CD14-positive monocyte (primary cell): ENCODE data around the gene IGLL1. TPM values are rescaled to one million over a fixed set of nuclear protein-coding genes. Genes with fewer than 3 reads are reported as not detected.

Experiments used
- DNase-seq, 3 donors: peaks; one replicate each; pipeline ENCODE4 v3.0.0-alpha.2; 2011 to 2022
- H2AFZ ChIP-seq: 2 replicates; pipeline ENCODE4 v1.6.0; 2012; ENCODE audit warnings: mild to moderate bottlenecking, low read depth, low read length, inconsistent platforms; ENCODE audit not compliant: insufficient read depth, poor library complexity, severe bottlenecking
- H3K27ac ChIP-seq, 2 donors: 1 replicate in 1 of 2; 2 replicates in 1 of 2; pipeline ENCODE4 v1.5.1; 2012 to 2013; ENCODE audit warnings: low read length in 2 of 2, control low read depth in 1 of 2, inconsistent platforms in 1 of 2, low read depth in 1 of 2, mild to moderate bottlenecking in 1 of 2
- H3K27me3 ChIP-seq, 2 donors: one replicate each; pipeline versions ENCODE4 v1.6.0 to v1.6.1; 2011 to 2013; ENCODE audit warnings: low read length in 2 of 2; ENCODE audit not compliant: control insufficient read depth in 2 of 2, insufficient read depth in 2 of 2
- H3K36me3 ChIP-seq, 2 donors: replicated peaks in 1 of 2; 1 replicate in 1 of 2; 2 replicates in 1 of 2; pipeline versions ENCODE4 v1.5.1 to v1.6.1; 2012 to 2013; ENCODE audit warnings: low read length in 2 of 2, control low read depth in 1 of 2, inconsistent platforms in 1 of 2, mild to moderate bottlenecking in 1 of 2; ENCODE audit not compliant: insufficient read depth in 2 of 2, control insufficient read depth in 1 of 2
- H3K4me1 ChIP-seq, 2 donors: 1 replicate in 1 of 2; 2 replicates in 1 of 2; pipeline versions ENCODE4 v1.5.1 to v1.6.1; 2012 to 2013; ENCODE audit warnings: low read length in 2 of 2, control low read depth in 1 of 2, inconsistent platforms in 1 of 2, mild to moderate bottlenecking in 1 of 2, moderate library complexity in 1 of 2; ENCODE audit not compliant: insufficient read depth in 2 of 2, control insufficient read depth in 1 of 2
- H3K4me2 ChIP-seq: replicated peaks from 2 replicates; pipeline ENCODE3; 2012; ENCODE audit warnings: low read length, moderate library complexity, mild to moderate bottlenecking; ENCODE audit not compliant: poor library complexity, severe bottlenecking; ENCODE audit errors: extremely low read depth
- H3K4me3 ChIP-seq, 3 experiments: fragments of 200-600 bp in 1 of 3; sonication (generic) in 1 of 3; replicated peaks in 1 of 3; 1 replicate in 2 of 3; 2 replicates in 1 of 3; pipeline ENCODE4 v1.5.1; 2011 to 2013; ENCODE audit warnings: low read length in 3 of 3, mild to moderate bottlenecking in 3 of 3, control low read depth in 2 of 3, low read depth in 2 of 3, inconsistent platforms in 1 of 3, moderate library complexity in 1 of 3
- H3K79me2 ChIP-seq: 2 replicates; pipeline ENCODE4 v1.6.0; 2012; ENCODE audit warnings: mild to moderate bottlenecking, control low read depth, inconsistent platforms, low read length, moderate library complexity; ENCODE audit not compliant: insufficient read depth
- H3K9ac ChIP-seq: 2 replicates; pipeline ENCODE4 v1.6.0; 2017; ENCODE audit warnings: low read length, mild to moderate bottlenecking; ENCODE audit not compliant: insufficient read depth, poor library complexity, severe bottlenecking
- H3K9me3 ChIP-seq, 2 donors: replicated peaks in 1 of 2; 1 replicate in 1 of 2; 2 replicates in 1 of 2; pipeline versions ENCODE4 v1.5.1 to v1.6.1; 2012 to 2013; ENCODE audit warnings: low read length in 2 of 2, control low read depth in 1 of 2; ENCODE audit not compliant: control insufficient read depth in 1 of 2, insufficient read depth in 1 of 2
- H4K20me1 ChIP-seq: 2 replicates; pipeline ENCODE4 v1.6.0; 2012; ENCODE audit warnings: mild to moderate bottlenecking, low read length, control low read depth, moderate library complexity; ENCODE audit not compliant: insufficient read depth
- H3K27ac Mint-ChIP-seq, 7 donors: one replicate each; pipeline ENCODE4 v1.8.0; 2020; ENCODE audit warnings: mild to moderate bottlenecking in 7 of 7, mixed read lengths in 7 of 7, moderate library complexity in 6 of 7, inconsistent platforms in 2 of 7
- H3K27me3 Mint-ChIP-seq, 3 donors: one replicate each; pipeline ENCODE4 v1.8.0; 2021 to 2022; ENCODE audit warnings: low read depth in 3 of 3, mild to moderate bottlenecking in 3 of 3, mixed read lengths in 3 of 3, moderate library complexity in 3 of 3, inconsistent platforms in 1 of 3
- H3K36me3 Mint-ChIP-seq, 2 donors: one replicate each; pipeline ENCODE4 v1.8.0; 2020; ENCODE audit warnings: mixed read lengths in 2 of 2, inconsistent platforms in 1 of 2, mild to moderate bottlenecking in 1 of 2
- H3K4me1 Mint-ChIP-seq: one replicate; pipeline ENCODE4 v1.8.0; 2020; ENCODE audit warnings: mild to moderate bottlenecking, mixed read lengths
- H3K4me3 Mint-ChIP-seq, 2 donors: one replicate each; pipeline ENCODE4 v1.8.0; 2020; ENCODE audit warnings: mild to moderate bottlenecking in 2 of 2, mixed read lengths in 2 of 2, moderate library complexity in 1 of 2
- H3K9me3 Mint-ChIP-seq, 7 donors: one replicate each; pipeline ENCODE4 v1.8.0; 2020 to 2022; ENCODE audit warnings: mixed read lengths in 7 of 7, mild to moderate bottlenecking in 6 of 7, moderate library complexity in 6 of 7, inconsistent platforms in 2 of 7
- WGBS: methylation state at CpG from one replicate; pipeline ENCODE4 v1.1.5; 2013; ENCODE audit warnings: missing lambda C conversion rate; ENCODE audit not compliant: insufficient coverage; 5-methylcytosine and 5-hydroxymethylcytosine counted together
- intact Hi-C, 2 donors: fragments of 100-400 bp; cut with micrococcal nuclease; formaldehyde crosslinking; loops; one replicate each; pipeline versions ENCODE4 v1.15.0 to v1.15.1; 2023
- polyA plus RNA-seq, 3 donors: library from polyadenylated mRNA; depleted of rRNA in 1 of 3; unstranded in 2 of 3; stranded (reverse) in 1 of 3; fragments of 300-500 nt in 2 of 3; fragments of >200 nt in 1 of 3; fragmentation: Illumina TruSeq in 2 of 3; gene quantifications; 1 replicate in 2 of 3; 2 replicates in 1 of 3; pipeline ENCODE4 v1.2.3, GENCODE V29; 2012 to 2021
- TF ChIP-seq, protein P1 (sequence below): fragments of 200-600 bp; IDR thresholded peaks from one replicate; pipeline ENCODE4 v1.8.0; 2022; ENCODE audit warnings: antibody characterized with exemption, mild to moderate bottlenecking

The IGLL1 gene
- polyA plus RNA-seq, 3 donors = not detected

DNA sequence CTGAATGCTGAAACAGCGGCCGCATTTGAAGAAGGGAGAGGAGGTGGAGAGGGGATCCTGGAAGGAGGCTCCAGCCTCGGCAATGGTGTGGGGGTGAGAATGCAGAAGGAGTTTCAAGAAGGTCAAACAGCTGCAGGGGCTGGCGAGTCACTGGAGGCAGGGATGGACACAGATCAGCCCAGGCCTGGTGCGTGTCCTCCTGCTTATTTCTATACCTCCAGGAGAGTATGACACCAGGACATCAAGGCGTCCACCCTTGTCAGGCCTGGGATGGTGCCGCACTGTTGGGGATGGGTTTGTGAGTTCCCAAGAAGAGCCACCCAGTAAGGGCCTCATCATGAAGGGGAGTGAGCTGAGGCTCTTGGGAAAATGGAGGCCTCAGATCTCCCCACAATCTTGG lies 23.1 kb downstream of the IGLL1 start:
- Mint-ChIP-seq H3K9me3 (no peaks in the 10 kb centered on the region), H3K4me1 (no peaks in the 10 kb centered on the region), H3K4me3 (no peak overlapping the region), H3K27me3 (peaks cover 0 to 3% (median 3%) of the 10 kb centered on the region in 3 donors), H3K27ac (no peak overlapping the region), H3K36me3 (no peaks in the 10 kb centered on the region)
- H3K9ac ChIP-seq = no peak overlapping the region
- 100% methylated on average over 5 of the region's 7 CpGs for WGBS
- no peak for DNase-seq
- no peaks in the 10 kb centered on the region for H3K4me1 ChIP-seq
- no peaks in the 10 kb centered on the region for H3K9me3 ChIP-seq
- no peaks in the 10 kb centered on the region for H3K79me2 ChIP-seq
- no peak overlapping the region for H3K4me2 ChIP-seq
- TF ChIP-seq, protein P1, sequence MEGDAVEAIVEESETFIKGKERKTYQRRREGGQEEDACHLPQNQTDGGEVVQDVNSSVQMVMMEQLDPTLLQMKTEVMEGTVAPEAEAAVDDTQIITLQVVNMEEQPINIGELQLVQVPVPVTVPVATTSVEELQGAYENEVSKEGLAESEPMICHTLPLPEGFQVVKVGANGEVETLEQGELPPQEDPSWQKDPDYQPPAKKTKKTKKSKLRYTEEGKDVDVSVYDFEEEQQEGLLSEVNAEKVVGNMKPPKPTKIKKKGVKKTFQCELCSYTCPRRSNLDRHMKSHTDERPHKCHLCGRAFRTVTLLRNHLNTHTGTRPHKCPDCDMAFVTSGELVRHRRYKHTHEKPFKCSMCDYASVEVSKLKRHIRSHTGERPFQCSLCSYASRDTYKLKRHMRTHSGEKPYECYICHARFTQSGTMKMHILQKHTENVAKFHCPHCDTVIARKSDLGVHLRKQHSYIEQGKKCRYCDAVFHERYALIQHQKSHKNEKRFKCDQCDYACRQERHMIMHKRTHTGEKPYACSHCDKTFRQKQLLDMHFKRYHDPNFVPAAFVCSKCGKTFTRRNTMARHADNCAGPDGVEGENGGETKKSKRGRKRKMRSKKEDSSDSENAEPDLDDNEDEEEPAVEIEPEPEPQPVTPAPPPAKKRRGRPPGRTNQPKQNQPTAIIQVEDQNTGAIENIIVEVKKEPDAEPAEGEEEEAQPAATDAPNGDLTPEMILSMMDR = no peak
- H4K20me1 ChIP-seq = no peaks in the 10 kb centered on the region
- intact Hi-C loops = no loop called here
- H3K36me3 ChIP-seq = no peaks in the 10 kb centered on the region
- H2AFZ ChIP-seq = no peak overlapping the region
- H3K4me3 ChIP-seq = no peak overlapping the region
- H3K27ac ChIP-seq = no peak overlapping the region
- no peaks in the 10 kb centered on the region for H3K27me3 ChIP-seq

DNA sequence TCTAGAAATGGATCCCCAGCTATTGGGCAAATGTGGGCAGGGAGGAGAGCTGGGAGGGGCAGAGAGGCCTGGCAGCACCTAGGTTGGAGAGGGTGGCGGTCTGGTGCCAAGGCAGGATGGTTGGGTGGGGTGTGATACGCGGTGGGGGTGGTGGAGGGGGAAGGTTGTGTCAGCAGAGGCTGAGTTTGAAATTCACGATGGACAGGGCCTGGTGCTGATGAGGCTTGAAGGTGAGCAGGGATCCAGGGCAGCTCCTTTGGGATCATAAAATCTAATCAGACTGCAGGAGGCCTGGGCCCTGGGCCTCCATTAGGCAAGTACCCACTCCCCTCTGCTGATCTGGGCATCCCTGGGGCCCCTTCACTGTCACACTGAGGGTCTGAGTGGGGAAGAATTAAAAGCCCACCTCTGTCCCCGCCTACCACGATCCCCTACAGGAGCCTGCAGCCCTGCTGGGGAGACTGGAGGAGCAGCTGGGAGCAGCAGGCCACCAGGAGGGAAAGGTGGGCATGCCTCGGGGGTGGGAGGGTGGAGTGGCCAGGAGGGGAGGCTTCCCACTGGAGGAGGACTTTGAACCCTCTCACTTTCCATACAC lies 24.0 kb downstream of the IGLL1 start:
- Mint-ChIP-seq H3K4me3 (no peak overlapping the region), H3K9me3 (no peaks in the 10 kb centered on the region), H3K27ac (no peak overlapping the region), H3K27me3 (peaks cover 0 to 3% (median 3%) of the 10 kb centered on the region in 3 donors), H3K4me1 (no peaks in the 10 kb centered on the region), H3K36me3 (no peaks in the 10 kb centered on the region)
- Histone ChIP-seq H3K36me3 (no peaks in the 10 kb centered on the region), H3K79me2 (no peaks in the 10 kb centered on the region), H3K4me3 (no peak overlapping the region), H2AFZ (no peak overlapping the region), H3K9ac (no peak overlapping the region), H3K27ac (no peak overlapping the region), H3K4me2 (no peak overlapping the region), H4K20me1 (no peaks in the 10 kb centered on the region), H3K9me3 (no peaks in the 10 kb centered on the region), H3K27me3 (no peaks in the 10 kb centered on the region), H3K4me1 (no peaks in the 10 kb centered on the region)
- intact Hi-C loops = no loop called here
- TF ChIP-seq, protein P1 = no peak
- 97% methylated on average over 3 of the region's 7 CpGs for WGBS
- no peak for DNase-seq
